MV-4-11 (cell line): Measurements from ENCODE around the gene SMIM34.

Experiments used
- DNase-seq: peaks from one replicate; lab custom pipeline; 2025; lab: John Stamatoyannopoulos, UW

Gene SMIM34

DNA sequence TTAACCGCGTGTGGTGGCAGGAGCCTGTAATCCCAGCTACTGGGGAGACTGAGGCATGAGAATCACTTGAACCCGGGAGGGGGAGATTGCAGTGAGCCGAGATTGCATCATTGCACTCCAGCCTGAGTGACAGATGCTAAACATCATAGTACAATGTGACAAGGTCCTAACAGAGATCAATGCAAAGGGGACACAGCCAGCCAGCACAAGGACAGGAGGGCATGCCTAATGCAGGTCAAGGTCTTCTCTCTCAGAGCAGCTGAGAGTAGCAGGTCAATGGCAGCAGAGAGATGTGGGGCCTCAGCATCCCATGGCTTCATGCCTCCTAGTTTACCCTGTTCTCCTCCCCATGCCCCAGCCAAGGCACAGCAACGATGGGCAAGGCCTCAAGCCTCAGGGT, 51.4 kb downstream of the SMIM34 start:
- no peak for DNase-seq

DNA sequence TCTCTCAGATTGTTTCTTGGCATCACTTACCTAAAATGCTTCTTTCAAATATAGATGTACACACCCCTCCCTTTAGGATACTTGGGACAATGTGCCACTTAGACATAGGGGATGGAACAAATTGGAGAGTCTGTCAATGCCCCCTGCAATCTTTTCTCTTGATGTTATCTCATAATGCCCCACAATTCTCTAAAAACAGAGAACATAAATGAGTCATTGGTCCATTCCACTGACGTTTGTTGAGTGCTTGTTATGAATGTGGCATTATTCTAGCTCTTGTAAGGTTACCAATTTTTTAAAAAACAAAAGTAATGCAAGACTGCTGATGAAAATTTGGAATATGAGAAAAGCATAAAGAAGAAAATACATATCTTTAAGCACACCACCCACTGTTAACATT, 54.0 kb downstream of the SMIM34 start:
- no peak for DNase-seq
